Fibroblast of skin of back (primary cell): Measurements from ENCODE around the gene KCNAB1.
A peak's percentile ranks its signal among the peaks of the same experiment; 100 is the strongest.
"Not testable (repeated sequence)": the region's sequence is repeated elsewhere in the genome, so short reads cannot be mapped to it uniquely, and the experiment has no call there.

Experiments used
- DNase-seq: peaks from one replicate; pipeline ENCODE4 v3.0.0-alpha.2; 2013

Gene KCNAB1

DNA sequence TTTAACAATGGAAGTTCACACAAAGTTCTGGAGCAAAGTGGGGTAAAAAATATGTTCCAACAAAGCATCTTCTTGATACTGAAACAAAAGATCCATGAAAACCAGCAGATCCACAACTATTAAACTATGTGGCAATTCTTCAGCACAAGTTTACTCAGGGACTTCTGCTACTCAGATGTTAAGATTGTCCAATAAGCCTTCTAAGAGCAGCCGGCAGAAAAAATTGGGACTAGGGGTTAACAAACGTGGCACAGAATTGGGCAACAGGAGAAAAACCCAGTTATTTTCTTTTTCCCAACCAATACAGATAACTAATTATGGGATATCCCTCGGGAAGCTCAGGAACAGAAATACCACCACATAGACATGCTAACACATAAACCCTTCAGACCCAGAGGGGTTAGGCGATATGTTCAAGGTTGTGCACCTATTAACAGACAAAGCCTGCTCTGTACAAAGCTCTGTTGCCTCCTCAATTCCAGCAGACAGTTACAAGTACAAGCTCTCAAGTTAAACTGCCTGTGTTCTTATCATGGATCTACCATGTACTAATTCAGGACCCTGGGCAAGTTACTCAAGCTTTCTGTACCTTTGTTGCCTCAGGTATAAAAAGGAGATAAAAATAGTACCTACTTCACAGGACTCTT is 427.8 kb downstream of the KCNAB1 start:
- no peak for DNase-seq

DNA sequence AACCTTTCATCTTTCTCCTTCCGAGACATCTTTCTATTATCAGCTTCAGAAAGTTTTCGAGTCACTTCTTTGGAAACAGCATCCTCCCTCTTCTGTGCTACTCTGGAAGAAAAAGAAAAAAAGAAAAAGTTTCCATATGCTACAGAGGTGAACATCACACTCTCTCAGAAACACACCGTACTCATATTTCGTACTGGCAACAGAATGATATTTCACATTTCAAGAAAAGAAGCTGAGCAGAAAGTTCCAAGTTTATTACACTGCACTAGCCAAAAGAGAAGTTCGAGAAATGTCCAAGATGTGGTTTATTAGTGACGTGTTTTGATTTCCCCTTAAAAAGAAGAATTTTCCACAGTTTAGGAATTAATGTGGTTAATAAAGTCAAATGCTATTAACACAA is 428.5 kb downstream of the KCNAB1 start:
- DNase-seq = no peak

DNA sequence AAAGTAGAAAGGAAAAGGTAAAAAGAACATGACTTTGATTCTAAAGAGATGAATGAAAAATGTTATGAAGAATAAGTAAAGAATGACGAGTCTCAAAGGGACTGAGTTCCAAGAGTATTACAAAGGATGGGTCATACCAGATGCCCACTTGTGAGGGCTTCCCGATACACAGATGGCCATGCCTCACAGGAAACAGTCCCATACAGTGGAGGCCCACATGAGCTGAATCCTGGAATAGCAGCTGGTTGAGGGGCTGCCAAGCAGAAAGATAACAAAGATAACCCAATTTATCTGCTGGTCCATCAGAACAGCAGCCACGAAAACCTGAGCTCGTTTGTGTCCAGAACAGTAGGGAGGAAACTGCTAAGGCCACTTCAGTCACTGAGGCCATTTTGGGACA is 430.9 kb downstream of the KCNAB1 start:
- DNase-seq = peak; percentile 78

DNA sequence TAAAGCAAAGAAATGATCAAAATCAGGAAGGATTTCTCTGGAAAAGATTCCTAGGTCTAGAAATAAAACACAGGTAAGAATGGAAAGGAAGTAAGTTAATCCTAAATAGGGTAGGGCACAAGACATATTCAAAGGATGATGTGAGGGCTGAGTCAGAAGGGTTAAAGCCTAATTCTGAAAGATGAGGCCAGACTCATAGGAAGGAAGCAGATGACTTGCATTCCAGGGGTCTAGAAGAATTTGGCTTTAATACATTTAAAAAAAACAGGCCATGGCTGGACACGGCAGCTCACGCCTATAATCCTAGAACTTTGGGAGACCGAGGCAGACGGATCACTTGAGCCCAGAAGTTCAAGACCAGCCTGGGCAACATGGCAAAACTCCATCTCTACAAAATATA is 431.4 kb downstream of the KCNAB1 start:
- peak; percentile 94 for DNase-seq

DNA sequence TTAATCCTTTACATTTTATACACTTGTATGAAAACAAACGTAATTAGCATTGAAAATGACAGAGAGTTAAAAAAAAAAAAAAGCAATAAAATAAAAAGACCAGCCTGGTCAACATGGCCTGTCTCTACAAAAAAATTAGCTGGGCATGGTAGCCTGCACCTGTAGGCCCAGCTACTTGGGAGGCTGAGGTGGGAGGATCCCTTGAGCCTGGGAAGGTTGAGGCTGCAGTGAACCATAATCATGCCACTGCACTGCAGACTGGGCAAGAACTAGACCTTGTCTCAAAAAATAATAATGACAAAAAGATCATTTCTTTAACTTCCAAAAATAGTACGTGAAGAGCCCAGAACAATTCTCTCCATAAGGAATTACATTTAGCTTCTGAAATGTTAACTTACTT is 432.6 kb downstream of the KCNAB1 start:
- no peak for DNase-seq

DNA sequence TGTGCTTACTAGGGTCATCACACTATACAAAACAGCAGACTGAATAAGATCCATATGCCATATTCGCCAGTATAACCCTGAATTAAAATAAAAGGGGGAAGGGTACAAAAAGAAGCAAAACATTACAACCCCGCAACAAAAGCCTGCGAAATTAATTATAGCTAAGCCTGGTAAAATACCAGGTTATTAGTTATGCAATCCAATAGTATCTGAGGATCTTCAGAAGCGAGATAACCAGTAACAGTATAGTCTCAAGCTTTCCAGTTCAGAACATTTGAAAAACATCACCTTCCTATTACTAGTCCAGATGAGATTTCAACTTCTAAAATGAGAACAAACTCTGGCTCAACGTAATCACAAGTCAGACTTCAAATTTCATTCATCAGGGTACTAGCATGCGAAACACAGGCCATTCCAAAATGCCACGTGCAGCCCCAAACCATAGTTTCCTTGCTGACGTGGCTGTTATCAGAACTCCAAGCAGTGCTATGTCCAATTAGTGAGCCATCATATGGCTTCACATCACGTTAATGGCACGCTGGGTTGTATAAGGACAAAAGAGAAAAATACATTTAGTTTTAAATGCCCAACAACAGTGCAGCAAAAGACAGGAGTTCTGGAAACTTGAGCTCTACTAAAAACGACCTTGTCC is 433.5 kb downstream of the KCNAB1 start:
- peak; percentile 81 for DNase-seq

DNA sequence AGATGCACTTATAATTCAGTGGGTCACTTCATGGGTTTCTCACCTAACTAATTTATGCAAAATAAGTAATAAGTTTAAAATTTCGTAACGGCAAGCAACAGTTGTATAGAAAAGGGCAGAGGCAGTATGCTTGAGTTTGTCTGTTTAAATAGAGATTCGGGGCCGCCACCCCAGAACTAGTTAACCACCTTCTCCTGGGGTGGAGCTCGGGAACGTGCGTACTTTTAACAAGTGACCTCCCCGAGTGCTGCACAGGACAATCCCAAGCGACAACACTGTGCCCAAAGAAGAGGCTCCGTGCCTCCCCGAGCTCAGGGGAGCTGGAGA is 434.1 kb downstream of the KCNAB1 start:
- no peak for DNase-seq

DNA sequence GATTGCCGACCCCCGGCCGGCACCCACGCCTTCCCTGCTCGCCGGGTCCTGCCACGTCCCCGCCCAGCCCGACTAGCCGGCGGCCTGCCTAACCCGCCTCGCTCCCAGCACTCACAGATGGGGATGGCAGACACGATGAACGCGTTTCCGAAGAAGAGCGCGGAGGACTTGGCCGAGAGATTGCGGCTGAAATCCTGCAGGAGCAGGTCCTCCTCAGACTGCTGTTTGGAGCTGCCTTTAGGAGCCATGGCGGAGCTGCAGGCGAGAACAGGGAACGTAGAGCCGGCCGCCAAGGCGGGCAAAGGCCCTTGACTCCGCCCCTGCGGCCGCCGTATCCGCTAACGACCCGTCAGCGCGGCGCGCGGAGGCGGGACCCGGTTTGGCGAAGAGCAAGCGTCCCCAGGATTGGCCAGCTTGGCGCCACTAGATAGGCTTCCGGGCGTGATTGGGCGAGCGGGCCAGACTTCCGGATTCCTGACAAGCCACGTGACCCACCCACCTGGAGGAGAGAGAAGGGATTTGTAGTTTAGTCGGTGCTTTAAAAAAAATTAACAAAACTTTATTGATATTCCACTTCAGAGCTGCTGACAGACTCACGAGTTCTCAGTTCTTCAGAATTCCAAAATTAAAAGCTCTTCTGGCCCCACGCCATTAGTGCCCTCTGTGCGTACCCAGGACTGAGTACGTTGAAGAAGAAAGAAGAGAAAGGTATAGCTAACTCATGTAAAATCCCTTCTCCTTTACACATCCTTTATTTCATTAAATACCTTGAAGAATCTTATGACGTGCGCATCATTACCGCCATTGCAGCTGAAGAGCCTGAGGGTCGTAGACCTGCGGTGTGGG is 434.7 kb downstream of the KCNAB1 start, which contains the start of gene SSR3:
Gene SSR3 (minus strand): TSS at position 276 of the 846 bp plus-strand sequence. CDS start 28 bp downstream, at position 248.
- peak; percentile 99 for DNase-seq

DNA sequence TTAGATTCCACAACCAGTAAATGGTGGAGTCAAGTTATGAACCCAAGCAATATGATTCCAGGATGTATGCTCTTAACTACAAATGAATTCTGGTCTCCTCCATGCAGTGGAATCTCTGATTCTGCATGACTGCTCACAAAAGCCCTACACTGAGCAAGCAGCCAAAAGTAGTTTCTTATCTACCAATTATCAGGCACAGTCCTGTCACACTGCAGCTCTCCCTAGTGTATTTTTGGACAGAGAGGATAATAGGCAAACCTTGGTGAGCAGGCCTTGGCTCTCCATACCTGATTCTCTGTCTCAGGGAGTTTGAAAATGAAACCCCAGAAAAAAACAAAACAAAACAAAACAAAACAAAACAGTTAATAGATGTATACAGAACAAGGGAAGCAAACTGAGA is 438.0 kb downstream of the KCNAB1 start:
- DNase-seq = no peak

DNA sequence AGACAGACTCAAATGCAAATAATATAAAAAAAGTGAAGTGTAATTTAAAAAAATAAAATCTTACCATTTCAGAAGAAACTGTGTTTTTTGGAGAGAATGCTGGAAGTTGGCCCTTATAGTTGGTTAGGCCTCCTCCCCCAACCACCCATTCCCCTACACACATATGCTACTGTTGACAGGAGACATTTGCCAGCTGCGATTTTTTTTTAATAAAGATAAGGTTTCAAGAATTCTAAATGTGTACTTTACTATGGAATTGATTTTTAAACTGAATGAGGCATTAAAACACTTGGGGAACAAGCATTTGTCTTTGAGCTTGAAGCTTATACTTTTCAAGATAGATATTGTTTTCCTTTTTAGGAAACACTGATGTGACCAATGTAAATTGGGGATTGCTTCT is 438.9 kb downstream of the KCNAB1 start:
- DNase-seq = no peak

DNA sequence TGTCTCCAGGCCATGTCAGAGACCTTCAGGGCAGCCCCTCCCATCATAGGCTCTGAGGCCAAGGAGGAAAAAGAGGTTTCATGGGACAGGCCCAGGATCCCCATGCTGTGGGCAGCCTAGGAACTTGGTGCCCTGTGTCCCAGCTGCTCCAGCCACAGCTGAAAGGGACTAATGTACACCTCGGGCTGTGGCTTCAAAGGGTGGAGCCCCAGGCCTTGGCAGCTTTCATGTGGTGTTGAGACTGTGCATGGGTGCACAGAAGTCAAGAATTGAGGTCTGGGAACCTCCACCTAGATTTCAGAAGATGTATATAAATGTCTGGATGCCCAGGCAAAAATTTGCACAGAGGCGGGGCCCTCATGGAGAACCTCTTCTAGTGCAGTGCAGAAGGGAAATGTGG is 441.2 kb downstream of the KCNAB1 start:
- DNase-seq = no peak

DNA sequence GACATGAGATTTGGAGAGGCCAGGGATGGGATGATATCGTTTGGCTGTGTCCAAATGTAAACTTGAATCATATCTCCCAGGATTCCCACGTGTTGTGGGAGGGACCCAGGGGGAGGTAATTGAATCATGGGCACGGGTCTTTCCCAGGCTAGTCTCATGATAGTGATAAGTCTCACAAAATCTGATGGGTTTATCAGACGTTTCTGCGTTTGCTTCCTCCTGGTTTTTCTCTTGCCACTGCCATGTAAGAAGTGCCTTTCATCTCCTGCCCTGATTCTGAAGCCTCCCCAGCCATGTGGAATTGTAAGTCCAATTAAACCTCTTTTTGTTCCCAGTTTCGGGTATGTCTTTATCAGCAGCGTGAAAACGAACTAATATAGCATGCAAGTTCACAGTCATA is 442.1 kb downstream of the KCNAB1 start:
- DNase-seq = not testable (repeated sequence)

DNA sequence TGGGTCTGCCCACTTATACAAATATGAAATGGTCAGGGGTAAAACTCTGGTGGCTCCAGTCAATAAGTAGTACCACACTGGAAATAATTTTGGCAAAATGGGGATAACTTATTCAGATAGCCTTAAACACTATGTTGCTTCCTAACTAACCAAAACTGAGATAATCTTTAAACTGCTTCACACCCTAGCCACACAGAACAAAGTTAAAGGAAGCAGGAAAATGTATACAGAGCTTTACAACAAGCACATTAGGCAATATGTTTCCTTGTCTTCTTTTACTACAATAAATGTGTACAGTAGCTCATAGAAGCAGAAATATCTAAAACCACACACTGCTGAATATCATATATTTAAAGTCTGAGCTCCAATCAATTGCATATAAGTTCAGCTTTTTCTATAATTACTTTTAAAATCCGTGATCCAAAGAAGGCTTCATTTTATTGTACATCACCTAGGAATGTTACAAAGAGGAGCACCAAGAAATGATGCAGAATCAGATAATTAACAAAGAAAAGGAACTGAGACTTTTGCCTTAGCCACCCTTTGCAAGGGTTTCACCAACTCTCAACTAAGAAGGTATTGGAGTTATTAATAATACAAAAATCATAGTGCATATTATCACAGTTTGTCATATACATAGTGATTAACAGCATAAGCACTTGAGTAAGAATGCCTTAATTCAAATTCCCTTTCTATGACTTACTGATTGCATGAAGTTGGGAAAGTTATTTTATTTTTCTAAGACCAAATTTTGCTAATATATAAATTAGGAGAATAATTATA is 443.7 kb downstream of the KCNAB1 start:
- peak; percentile 58 for DNase-seq

DNA sequence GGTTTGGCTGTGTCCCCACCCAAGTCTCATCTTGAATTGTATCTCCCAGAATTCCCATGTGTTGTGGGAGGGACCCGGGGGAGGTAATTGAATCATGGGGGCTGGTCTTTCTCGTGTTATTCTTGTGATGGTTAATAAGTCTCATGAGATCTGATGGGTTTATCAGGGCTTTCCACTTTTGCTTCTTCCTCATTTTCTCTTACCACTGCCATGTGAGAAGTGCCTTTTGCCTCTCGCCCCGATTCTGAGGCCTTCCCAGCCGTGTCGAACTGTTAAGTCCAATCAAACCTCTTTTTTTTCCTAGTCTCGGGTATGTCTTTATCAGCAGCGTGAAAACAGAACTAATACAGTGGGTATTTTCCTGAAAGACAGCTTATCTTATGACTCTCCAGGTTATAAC is 448.6 kb downstream of the KCNAB1 start:
- not testable (repeated sequence) for DNase-seq

DNA sequence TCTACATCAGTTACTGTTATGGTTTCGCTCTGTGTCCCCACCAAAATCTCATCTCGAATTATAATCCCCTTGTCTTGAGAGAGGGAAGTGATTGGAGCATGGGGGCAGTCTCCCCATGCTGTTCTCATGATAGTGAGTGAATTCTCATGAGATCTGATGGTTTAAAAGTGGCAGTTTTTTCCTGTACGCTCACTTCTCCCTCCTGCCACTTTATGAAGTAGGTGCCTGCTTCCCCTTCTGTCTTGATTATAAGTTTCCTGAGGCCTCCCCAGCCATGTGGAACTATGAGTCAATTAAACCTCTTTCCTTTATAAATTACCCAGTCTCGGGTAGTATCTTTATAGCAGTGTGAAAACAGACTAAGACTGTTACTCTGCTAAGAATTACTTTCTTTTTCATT is 449.5 kb downstream of the KCNAB1 start:
- not testable (repeated sequence) for DNase-seq

DNA sequence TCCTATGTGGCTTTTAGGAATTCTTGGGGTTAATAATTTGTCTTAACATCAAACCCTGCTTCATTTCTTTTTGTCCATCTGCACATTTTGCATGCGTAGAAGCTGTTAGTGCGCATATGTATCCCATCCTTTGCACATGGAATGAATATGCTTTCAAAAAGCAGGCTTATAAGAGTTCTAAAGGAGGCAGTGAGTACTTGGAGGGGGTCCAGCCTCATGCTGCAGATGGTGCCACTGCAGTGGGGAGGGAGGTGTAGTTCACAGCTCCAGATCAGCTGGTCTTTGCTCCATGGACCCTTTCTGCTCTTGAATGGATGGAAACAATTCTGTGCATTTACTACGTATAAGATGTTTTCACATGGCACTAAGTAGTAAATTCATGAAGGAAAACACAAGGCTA is 455.3 kb downstream of the KCNAB1 start:
- DNase-seq = no peak

DNA sequence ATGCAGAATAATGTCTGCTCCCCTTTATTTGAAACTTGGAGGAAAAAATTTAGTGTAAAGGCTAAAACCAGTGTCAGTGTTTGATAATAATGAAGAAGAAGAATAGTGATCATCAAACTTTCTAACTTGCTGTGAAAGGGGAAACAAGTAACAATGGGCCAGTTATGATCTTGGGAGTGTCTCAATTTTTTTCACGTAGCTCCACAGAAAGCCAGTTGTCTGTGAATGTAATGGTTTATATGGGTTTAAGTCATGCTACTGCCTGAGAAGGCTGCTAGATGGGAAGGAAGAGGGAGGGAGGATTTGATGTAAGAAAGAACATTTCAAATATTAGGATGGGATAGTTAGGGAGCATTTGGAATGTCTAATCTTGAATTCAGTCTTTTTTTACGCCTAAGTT is 455.7 kb downstream of the KCNAB1 start:
- DNase-seq = no peak

DNA sequence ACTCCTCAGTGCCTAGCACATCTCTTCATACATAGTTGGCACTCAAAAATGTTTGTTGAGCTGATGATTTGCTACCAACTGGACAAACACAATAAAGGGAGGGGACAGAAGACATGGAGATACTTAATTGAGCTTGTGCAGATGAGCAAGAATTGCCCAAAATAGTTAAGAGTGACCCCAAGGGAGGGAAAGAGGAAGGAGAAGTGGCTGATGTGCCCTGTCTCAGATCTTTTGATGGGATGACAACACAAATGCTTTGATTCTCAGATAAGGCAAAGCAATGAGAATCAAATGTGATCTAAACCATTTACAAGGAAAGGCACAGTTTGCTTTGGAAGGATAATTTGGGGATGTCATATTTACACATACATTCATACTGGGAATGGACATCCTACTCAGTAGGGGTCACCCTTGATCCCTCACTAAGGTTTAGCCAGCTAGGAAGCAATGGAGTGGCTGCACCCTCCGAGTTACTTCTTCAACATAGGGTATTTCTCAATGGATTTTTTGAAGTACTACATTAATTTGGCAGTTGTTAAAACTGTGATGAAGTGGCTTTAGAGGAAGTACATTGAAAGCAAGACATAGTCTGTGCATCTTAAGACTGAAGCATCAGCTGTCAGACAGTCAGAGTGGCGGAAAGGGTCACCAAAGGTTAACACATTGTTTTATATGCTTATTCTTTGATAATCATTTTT is 456.4 kb downstream of the KCNAB1 start:
- no peak for DNase-seq

DNA sequence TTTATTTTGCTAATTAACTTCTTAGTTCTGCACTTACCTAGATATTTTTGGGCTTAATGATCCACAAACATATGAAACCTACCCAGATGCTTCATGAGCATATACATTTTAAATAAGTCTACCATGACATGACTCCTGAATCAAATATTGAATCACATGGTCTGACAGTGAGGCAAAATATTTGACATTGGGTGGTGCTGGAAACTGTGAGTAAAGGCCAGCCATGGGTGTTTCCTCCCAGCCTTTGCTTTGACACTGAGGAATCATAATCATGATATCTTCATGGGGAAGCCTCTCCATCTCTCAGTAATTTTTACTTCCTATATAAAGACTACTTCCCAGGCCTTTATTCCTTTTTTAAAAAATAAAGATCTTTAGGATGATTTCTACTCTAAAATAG is 457.4 kb downstream of the KCNAB1 start:
- peak; percentile 74 for DNase-seq

DNA sequence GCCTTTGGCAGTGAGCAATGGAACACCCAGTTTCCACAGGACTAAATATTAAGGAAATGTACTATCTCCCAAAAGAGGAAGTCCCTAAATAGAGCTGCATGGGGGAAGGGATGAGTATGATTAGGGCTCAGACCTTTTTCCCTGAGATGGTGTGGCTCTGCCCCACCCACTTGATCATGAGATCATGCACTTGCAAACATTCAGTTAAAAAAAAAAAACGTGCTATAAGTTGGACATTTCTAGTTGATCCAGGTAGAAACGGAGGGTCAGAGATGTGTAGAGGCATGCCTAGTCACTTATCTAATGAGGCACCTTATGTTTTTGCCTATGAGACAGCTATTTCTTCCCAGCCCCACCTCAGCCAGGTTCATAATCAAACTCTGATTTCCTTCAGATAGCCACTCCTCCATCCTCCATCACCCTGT is 459.1 kb downstream of the KCNAB1 start:
- no peak for DNase-seq

DNA sequence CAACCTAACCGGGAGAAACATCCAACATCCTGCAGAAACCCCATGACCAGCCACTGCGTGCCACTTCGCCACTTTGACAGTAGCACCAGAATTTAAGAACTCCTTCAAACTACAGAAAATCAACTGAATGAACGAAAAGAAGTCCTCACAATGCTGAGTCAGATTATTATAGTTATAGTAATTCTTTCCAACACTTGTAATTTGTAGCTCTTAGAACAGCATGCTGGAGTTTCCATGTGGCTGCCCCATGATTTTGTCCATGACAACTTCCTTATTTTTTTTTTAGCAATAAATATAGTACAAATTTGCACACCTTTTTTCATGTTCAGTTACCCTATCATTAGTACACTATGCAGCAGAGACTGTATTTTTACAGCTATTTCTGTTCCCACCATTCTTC is 460.7 kb downstream of the KCNAB1 start:
- DNase-seq = no peak

DNA sequence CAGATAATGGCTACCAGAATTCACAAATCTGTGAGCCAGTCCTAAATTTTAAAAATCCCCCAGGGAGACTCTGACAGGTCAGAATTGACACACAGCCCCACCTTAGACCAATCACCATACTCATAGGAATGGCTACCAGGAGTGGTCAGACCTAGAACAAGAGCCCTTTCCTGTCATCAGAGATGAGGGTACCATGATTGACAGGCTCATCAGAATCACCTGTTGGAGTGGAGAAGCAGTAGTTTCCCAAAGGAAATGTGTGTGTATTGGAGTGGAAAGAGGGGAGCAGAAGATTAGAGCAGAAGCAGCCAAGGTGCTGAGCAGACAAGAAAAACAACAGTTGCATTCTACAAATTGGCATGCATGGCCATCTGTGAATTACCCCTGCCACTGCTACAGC is 461.6 kb downstream of the KCNAB1 start:
- DNase-seq = no peak
